Measurements from ENCODE around the gene MIGA2.

GRCh38 chr9:129064499-129064908 is 28.1 kb downstream of the MIGA2 start:
- TF ChIP-seq CTCF (IDR thresholded peaks at IDR 0.05) (no peak), EZH2 (IDR thresholded peaks at IDR 0.05) (no peak), EZH2phosphoT487 (IDR thresholded peaks at IDR 0.05) (no peak)
